ENCODE data around the gene ZYX. TPM values are rescaled to one million over a fixed set of nuclear protein-coding genes. Genes with fewer than 3 reads are reported as not detected.
"Not testable (repeated sequence)": the region's sequence is repeated elsewhere in the genome, so short reads cannot be mapped to it uniquely, and the experiment has no call there.

Gene ZYX
- total RNA-seq, 1 donor from 2014 or later = 162 TPM

DNA sequence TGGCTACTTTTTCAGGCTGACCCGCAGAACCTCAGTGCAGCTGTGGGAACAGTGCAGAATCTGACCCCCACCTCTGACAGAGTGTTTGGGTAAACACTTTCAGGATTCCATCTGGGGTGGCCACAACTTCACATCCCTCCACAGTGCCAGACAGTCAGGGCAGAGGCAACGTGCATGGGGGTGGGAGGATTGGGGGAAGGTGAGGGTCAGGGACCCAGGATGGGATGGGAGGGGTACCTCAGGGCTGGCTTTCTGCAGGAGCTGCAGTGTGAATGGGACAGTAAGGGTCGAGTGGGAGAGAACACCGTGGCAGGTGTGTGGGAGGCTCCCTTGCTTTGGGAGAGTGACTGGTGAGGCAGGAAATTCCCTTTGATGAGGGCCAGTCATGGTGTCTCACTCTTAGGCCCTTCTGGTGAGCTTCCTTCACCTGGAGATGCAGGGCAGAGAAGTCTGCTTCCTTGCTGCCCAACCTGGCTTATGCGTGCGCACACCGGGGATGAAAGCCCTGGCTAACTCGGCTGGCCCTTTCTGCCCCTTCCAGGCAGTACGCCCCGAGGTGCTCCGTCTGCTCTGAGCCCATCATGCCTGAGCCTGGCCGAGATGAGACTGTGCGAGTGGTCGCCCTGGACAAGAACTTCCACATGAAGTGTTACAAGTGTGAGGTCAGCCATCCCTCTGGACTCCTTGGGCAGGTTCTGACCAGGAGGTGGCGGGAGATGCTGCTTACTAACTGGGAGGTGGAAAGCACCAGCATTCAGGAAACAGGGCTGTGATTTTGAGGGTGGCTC lies 8.4 kb downstream of the ZYX start:
- H3K36me3 ChIP-seq (ENCODE audit: control insufficient read depth, insufficient read depth, low read length) = peaks cover 4% of the 10 kb centered on the region
- TF ChIP-seq, protein P1, sequence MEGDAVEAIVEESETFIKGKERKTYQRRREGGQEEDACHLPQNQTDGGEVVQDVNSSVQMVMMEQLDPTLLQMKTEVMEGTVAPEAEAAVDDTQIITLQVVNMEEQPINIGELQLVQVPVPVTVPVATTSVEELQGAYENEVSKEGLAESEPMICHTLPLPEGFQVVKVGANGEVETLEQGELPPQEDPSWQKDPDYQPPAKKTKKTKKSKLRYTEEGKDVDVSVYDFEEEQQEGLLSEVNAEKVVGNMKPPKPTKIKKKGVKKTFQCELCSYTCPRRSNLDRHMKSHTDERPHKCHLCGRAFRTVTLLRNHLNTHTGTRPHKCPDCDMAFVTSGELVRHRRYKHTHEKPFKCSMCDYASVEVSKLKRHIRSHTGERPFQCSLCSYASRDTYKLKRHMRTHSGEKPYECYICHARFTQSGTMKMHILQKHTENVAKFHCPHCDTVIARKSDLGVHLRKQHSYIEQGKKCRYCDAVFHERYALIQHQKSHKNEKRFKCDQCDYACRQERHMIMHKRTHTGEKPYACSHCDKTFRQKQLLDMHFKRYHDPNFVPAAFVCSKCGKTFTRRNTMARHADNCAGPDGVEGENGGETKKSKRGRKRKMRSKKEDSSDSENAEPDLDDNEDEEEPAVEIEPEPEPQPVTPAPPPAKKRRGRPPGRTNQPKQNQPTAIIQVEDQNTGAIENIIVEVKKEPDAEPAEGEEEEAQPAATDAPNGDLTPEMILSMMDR (IDR thresholded peaks at IDR 0.05; ENCODE audit: insufficient read depth, low read length, poor library complexity, severe bottlenecking) = no peak
- no peak overlapping the region for H3K4me3 ChIP-seq (ENCODE audit: low read depth, low read length)
- DNase-seq (ENCODE audit: low read depth) = no peak
- no peaks in the 10 kb centered on the region for H3K27me3 ChIP-seq (ENCODE audit: control insufficient read depth, insufficient read depth, low read length)

DNA sequence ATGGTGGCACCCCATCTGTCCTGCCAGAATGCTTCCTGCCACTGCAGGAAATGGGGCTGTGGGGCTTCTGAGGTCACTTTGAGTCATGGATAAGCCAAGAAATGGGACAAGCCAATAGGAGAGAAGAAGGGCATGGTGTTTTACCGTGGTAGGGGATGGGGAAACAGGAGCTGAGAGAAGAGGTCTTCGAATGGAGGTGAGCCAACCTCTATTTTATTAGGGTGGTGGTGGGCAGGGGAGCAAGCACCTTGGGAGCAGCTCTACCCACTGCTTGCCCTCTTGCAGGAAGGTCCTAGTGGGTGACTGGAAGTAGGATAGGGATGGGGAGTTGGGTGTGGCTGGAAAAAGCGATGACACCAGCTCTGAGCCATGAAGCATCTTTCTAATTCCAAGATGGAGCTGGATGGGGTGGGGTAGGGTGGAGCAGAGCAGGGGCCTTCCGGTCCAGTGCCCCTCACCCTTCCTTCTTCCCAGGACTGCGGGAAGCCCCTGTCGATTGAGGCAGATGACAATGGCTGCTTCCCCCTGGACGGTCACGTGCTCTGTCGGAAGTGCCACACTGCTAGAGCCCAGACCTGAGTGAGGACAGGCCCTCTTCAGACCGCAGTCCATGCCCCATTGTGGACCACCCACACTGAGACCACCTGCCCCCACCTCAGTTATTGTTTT lies 9.1 kb downstream of the ZYX start:
- Histone ChIP-seq H3K4me3 (ENCODE audit: low read depth, low read length) (no peak overlapping the region), H3K27me3 (ENCODE audit: control insufficient read depth, insufficient read depth, low read length) (no peaks in the 10 kb centered on the region), H3K36me3 (ENCODE audit: control insufficient read depth, insufficient read depth, low read length) (peaks cover 3% of the 10 kb centered on the region)
- TF ChIP-seq, protein P1 (IDR thresholded peaks at IDR 0.05; ENCODE audit: insufficient read depth, low read length, poor library complexity, severe bottlenecking) = no peak
- no peak for DNase-seq (ENCODE audit: low read depth)

DNA sequence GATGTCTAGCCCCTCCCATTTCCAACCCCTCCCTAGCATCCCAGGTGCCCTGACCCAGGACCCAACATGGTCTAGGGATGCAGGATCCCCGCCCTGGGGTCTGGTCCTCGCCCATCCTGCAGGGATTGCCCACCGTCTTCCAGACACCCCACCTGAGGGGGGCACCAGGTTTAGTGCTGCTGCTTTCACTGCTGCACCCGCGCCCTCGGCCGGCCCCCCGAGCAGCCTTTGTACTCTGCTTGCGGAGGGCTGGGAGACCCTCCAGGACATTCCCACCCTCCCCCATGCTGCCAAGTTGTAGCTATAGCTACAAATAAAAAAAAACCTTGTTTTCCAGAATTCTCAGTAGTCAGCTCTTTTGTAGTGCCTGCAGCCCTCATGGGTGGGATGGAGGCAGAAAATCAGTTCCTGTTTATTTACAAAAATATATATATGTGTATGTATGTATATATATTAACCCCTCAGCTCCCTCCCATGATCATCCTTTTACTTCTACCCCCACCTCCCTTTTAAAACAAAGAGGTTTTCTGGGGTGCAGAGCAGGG lies 9.7 kb downstream of the ZYX start:
- no peaks in the 10 kb centered on the region for H3K27me3 ChIP-seq (ENCODE audit: control insufficient read depth, insufficient read depth, low read length)
- peaks cover 3% of the 10 kb centered on the region for H3K36me3 ChIP-seq (ENCODE audit: control insufficient read depth, insufficient read depth, low read length)
- TF ChIP-seq, protein P1 (IDR thresholded peaks at IDR 0.05; ENCODE audit: insufficient read depth, low read length, poor library complexity, severe bottlenecking) = no peak
- no peak for DNase-seq (ENCODE audit: low read depth)
- H3K4me3 ChIP-seq (ENCODE audit: low read depth, low read length) = no peak overlapping the region

DNA sequence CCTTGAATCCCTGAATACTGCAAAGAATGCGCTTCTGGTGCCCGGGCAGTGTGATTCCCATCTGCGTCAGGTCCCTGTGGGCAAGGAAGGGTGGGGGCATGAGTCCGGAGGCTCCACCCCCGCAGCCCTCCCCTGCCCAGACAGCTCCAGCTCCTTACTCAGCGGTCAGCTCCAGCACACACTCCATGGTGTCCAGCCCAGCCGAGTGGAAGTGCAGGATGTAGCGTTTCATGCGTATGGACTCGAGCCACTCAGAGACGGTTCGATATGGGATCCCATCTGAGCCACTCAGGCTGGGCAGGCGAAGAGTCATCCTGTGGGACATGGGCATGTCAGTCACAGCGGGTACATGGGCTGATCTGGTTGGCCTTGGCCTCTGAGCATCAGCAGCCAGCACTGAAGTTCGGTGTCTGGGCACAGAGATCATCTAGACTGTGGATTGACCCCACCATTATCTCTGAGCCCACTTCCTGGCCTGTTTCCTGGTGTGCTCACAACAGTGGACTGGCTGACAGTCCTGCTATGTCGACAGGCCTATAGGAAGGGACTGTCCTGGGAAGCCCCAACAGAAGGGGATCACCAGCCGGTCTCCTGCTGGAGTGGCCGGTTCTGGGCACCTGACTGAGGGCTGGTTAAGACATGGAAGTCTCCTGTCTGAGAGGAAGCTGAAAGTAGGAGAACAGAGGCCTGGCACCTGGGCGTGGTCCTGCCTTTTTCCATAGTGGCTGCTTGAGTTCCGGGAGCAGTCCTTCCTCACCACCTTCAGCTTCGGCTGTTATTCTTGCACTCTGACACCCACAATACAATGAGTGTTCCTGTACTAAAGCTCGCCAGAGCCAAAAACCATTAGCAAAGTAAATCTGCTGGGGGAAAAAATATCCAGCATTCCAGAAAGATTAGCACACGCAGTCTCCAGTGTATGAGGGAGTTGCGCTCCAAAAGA lies 10.6 kb downstream of the ZYX start:
- peaks cover 3% of the 10 kb centered on the region for H3K36me3 ChIP-seq (ENCODE audit: control insufficient read depth, insufficient read depth, low read length)
- H3K4me3 ChIP-seq (ENCODE audit: low read depth, low read length) = no peak overlapping the region
- no peaks in the 10 kb centered on the region for H3K27me3 ChIP-seq (ENCODE audit: control insufficient read depth, insufficient read depth, low read length)
- no peak for DNase-seq (ENCODE audit: low read depth)
- TF ChIP-seq, protein P1 (IDR thresholded peaks at IDR 0.05; ENCODE audit: insufficient read depth, low read length, poor library complexity, severe bottlenecking) = no peak

DNA sequence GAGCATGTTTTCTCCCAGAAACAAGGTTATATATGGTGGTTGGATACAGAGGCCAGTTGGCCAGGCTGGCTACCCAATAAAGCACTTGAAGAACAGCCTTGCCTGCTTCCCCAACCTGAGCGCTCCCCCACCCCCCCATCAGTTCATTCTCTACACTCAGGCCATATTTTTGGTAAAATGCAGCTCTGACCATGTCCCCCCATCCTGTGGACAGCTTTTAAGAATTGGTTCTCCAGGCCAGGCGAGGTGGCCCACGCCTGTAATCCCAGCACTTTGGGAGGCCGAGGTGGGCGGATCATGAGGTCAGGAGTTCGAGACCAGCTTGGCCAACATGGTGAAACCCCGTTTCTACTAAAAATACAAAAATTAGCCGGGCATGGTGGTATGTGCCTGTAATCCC lies 11.3 kb downstream of the ZYX start:
- DNase-seq (ENCODE audit: low read depth); H3K36me3 ChIP-seq (ENCODE audit: control insufficient read depth, insufficient read depth, low read length); H3K4me3 ChIP-seq (ENCODE audit: low read depth, low read length); H3K27me3 ChIP-seq (ENCODE audit: control insufficient read depth, insufficient read depth, low read length): not testable (repeated sequence)

Measured in kidney epithelial cell (primary cell).